OCI-LY3 (cell line): ENCODE results near the gene MAGI2.

Source experiments
- EZH2phosphoT487 ChIP-seq: fragments of 200-600 bp; shearing (Covaris generic); IDR thresholded peaks from 2 replicates; pipeline ENCODE4 v1.6.1; 2018; ENCODE audit warnings: antibody characterized with exemption, mixed run types, low read depth
- TF ChIP-seq, protein P1 (sequence below): fragments of 200-600, 300-600 bp; sonication (generic); IDR thresholded peaks from 2 replicates; pipeline ENCODE4 v1.5.1; 2014; ENCODE audit warnings: antibody characterized with exemption, low read length, low read depth

DNA sequence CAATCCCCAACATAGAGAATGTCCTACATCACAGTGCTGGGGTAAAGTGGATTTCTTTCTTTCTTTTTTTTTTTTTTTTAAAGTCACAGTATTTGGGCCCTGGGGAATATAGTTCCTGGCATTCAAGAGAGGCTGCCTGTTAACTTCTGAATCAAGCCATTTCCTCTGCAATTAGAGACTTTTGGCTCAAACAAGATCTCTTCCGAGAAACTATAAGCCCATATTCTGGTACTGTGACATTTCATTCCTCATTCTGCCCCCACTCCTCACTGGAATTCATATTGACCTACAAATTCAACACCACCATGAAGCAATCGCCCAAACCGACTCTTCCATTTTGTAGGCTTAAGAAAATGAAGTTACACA is 1467.5 kb downstream of the MAGI2 start:
- TF ChIP-seq, protein P1, sequence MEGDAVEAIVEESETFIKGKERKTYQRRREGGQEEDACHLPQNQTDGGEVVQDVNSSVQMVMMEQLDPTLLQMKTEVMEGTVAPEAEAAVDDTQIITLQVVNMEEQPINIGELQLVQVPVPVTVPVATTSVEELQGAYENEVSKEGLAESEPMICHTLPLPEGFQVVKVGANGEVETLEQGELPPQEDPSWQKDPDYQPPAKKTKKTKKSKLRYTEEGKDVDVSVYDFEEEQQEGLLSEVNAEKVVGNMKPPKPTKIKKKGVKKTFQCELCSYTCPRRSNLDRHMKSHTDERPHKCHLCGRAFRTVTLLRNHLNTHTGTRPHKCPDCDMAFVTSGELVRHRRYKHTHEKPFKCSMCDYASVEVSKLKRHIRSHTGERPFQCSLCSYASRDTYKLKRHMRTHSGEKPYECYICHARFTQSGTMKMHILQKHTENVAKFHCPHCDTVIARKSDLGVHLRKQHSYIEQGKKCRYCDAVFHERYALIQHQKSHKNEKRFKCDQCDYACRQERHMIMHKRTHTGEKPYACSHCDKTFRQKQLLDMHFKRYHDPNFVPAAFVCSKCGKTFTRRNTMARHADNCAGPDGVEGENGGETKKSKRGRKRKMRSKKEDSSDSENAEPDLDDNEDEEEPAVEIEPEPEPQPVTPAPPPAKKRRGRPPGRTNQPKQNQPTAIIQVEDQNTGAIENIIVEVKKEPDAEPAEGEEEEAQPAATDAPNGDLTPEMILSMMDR = no peak
- TF ChIP-seq EZH2phosphoT487 = no peak
